Endothelial cell of umbilical vein (primary cell): ENCODE results near the gene COPE. TPM values are rescaled to one million over a fixed set of nuclear protein-coding genes. Genes with fewer than 3 reads are reported as not detected.

ENCODE experiments used
- BruUV-seq: library from RNA; stranded (reverse); fragments of 400-500 nt; replicated peaks from 2 replicates; lab custom pipeline; 2021; lab: Mats Ljungman, UMichigan
- CTCF ChIA-PET: fragments of 300-600, 350-600 bp; sonication (Branson Sonifier 250); formaldehyde crosslinking; loops from one replicate; lab custom pipeline; 2021; ENCODE audit warnings: antibody characterized with exemption, inconsistent platforms; lab: Charles Lee
- POLR2A ChIA-PET: fragments of 300-600, 350-600 bp; sonication (Branson Sonifier 250); formaldehyde crosslinking; loops from one replicate; lab custom pipeline; 2021; ENCODE audit warnings: antibody characterized with exemption, inconsistent platforms; lab: Charles Lee
- DNase-seq: peaks from one replicate; pipeline ENCODE4 v3.0.0-alpha.2; 2011; ENCODE audit warnings: low read depth, low spot score
- FAIRE-seq: peaks from 2 replicates; lab custom pipeline; 2011; peaks lifted over from hg19 to GRCh38; lab: Jason Lieb, UNC
- H2AFZ ChIP-seq: 2 replicates; pipeline ENCODE4 v1.6.0; 2012; ENCODE audit warnings: low read depth, low read length, control low read depth, inconsistent platforms
- H3K27ac ChIP-seq: 2 replicates; pipeline ENCODE4 v1.5.1; 2011; ENCODE audit warnings: low read depth, mild to moderate bottlenecking, control low read depth, low read length, moderate library complexity; ENCODE audit not compliant: insufficient read depth
- H3K27me3 ChIP-seq, 2 experiments: 2 replicates each; pipeline versions ENCODE4 v1.6.0 to v1.6.1; 2011; ENCODE audit warnings: low read length in 2 of 2, mixed read lengths in 1 of 2; ENCODE audit not compliant: control insufficient read depth in 2 of 2, insufficient read depth in 2 of 2
- H3K36me3 ChIP-seq, 2 experiments: 2 replicates in 1 of 2; 3 replicates in 1 of 2; pipeline ENCODE4 v1.5.1; 2011; ENCODE audit warnings: low read length in 2 of 2, mild to moderate bottlenecking in 1 of 2, moderate library complexity in 1 of 2; ENCODE audit not compliant: control insufficient read depth in 2 of 2, insufficient read depth in 2 of 2; ENCODE audit errors: extremely low read depth in 1 of 2
- H3K4me1 ChIP-seq: 3 replicates; pipeline ENCODE4 v1.5.1; 2011; ENCODE audit warnings: mild to moderate bottlenecking, low read length; ENCODE audit not compliant: control insufficient read depth, insufficient read depth; ENCODE audit errors: extremely low read depth
- H3K4me2 ChIP-seq: 2 replicates; pipeline ENCODE4 v1.6.1; 2011; ENCODE audit warnings: low read length, control low read depth, mixed read lengths; ENCODE audit not compliant: insufficient read depth
- H3K4me3 ChIP-seq, 3 experiments: fragments of 200-600 bp in 1 of 3; sonication (generic), shearing (Covaris generic) in 1 of 3; replicated peaks in 1 of 3; 2 replicates each; pipeline ENCODE4 v1.5.1; 2011 to 2016; ENCODE audit warnings: control low read depth in 3 of 3, low read length in 3 of 3, mild to moderate bottlenecking in 2 of 3, inconsistent platforms in 1 of 3, low read depth in 1 of 3, moderate library complexity in 1 of 3; ENCODE audit not compliant: insufficient read depth in 1 of 3
- H3K79me2 ChIP-seq: 2 replicates; pipeline ENCODE4 v1.6.0; 2012; ENCODE audit warnings: low read length, inconsistent platforms; ENCODE audit not compliant: control insufficient read depth, insufficient read depth
- H3K9ac ChIP-seq: replicated peaks from 2 replicates; pipeline ENCODE3; 2011; ENCODE audit warnings: low read length, control low read depth; ENCODE audit not compliant: insufficient read depth; ENCODE audit errors: extremely low read depth
- H3K9me1 ChIP-seq: replicated peaks from 3 replicates; pipeline ENCODE4 v1.6.0; 2011; ENCODE audit warnings: mild to moderate bottlenecking, low read length; ENCODE audit not compliant: control insufficient read depth, insufficient read depth; ENCODE audit errors: extremely low read depth
- H3K9me3 ChIP-seq: replicated peaks from 2 replicates; pipeline ENCODE4 v1.5.1; 2012; ENCODE audit warnings: low read length, inconsistent platforms; ENCODE audit not compliant: control insufficient read depth, insufficient read depth
- H4K20me1 ChIP-seq: replicated peaks from 2 replicates; pipeline ENCODE3; 2011; ENCODE audit warnings: mild to moderate bottlenecking, low read length; ENCODE audit not compliant: control insufficient read depth, insufficient read depth; ENCODE audit errors: extremely low read depth
- EZH2 ChIP-seq: IDR thresholded peaks from 2 replicates; pipeline ENCODE4 v1.6.1; 2012; ENCODE audit warnings: borderline replicate concordance, low read depth, mild to moderate bottlenecking, moderate library complexity, low read length, inconsistent platforms; ENCODE audit not compliant: severe bottlenecking
- FOS ChIP-seq: IDR thresholded peaks from 2 replicates; pipeline ENCODE4 v1.6.1; 2011; ENCODE audit warnings: mild to moderate bottlenecking, low read length, moderate library complexity, borderline replicate concordance; ENCODE audit not compliant: insufficient read depth
- GATA2 ChIP-seq: IDR thresholded peaks from 2 replicates; pipeline ENCODE4 v1.7.0; 2011; ENCODE audit warnings: low read depth, mild to moderate bottlenecking, moderate library complexity, mixed read lengths, low read length; ENCODE audit not compliant: insufficient read length, insufficient read depth
- JUN ChIP-seq: IDR thresholded peaks from 2 replicates; pipeline ENCODE4 v1.6.1; 2011; ENCODE audit warnings: borderline replicate concordance, low read depth; ENCODE audit not compliant: insufficient read length, insufficient read depth
- MAX ChIP-seq: IDR thresholded peaks from 2 replicates; pipeline ENCODE4 v1.6.1; 2011; ENCODE audit not compliant: insufficient read depth, insufficient read length
- MYC ChIP-seq: IDR thresholded peaks from one replicate; pipeline ENCODE4 v1.6.1; 2011; ENCODE audit warnings: mild to moderate bottlenecking, low read depth, low read length
- POLR2A ChIP-seq: IDR thresholded peaks from 2 replicates; pipeline ENCODE4 v1.6.1; 2012; ENCODE audit warnings: low read depth, mild to moderate bottlenecking, control low read depth, low read length
- POLR2AphosphoS5 ChIP-seq: IDR thresholded peaks from 2 replicates; pipeline ENCODE4 v1.6.1; 2012; ENCODE audit warnings: low read depth, mild to moderate bottlenecking, control low read depth, low read length, moderate library complexity; ENCODE audit not compliant: insufficient read depth
- dilution Hi-C: fragments of 300-500 bp; cut with MboI; formaldehyde crosslinking; loops from one replicate; pipeline ENCODE4 v1.15.0; 2019; ENCODE audit warnings: low sequenced_read_pairs; ENCODE audit not compliant: extremely low pct_ligation_motif_present
- intact Hi-C: fragments of 100-400 bp; cut with micrococcal nuclease; formaldehyde crosslinking; loops from one replicate; pipeline ENCODE4 v1.10.0; 2022
- polyA plus RNA-seq, 4 experiments: library from polyadenylated mRNA; depleted of rRNA in 3 of 4; stranded (reverse) in 3 of 4; unstranded in 1 of 4; fragments of >200 nt; gene quantifications; 2 replicates each; pipeline versions ENCODE4 v1.2.1 to v1.2.3, GENCODE V29; 2011 to 2012; ENCODE audit warnings: missing spikeins in 1 of 4
- total RNA-seq: library from RNA; stranded (reverse); gene quantifications from 2 replicates; pipeline ENCODE4 v1.2.3, GENCODE V29; 2021
- TF ChIP-seq, protein P1 (sequence below), 2 donors: IDR thresholded peaks; 1 replicate in 1 of 2; 2 replicates in 1 of 2; pipeline ENCODE4 v1.5.1; 2011; ENCODE audit warnings: low read length in 2 of 2, mild to moderate bottlenecking in 2 of 2, moderate library complexity in 2 of 2, control low read depth in 1 of 2, inconsistent platforms in 1 of 2, low read depth in 1 of 2; ENCODE audit not compliant: insufficient read depth in 1 of 2; ENCODE audit errors: extremely low read depth in 1 of 2

COPE gene
- total and polyA plus RNA-seq, 2 donors (not counting 3 experiments of a cell fraction or from before 2014, with no cell fraction given) = 252 to 407 TPM

DNA sequence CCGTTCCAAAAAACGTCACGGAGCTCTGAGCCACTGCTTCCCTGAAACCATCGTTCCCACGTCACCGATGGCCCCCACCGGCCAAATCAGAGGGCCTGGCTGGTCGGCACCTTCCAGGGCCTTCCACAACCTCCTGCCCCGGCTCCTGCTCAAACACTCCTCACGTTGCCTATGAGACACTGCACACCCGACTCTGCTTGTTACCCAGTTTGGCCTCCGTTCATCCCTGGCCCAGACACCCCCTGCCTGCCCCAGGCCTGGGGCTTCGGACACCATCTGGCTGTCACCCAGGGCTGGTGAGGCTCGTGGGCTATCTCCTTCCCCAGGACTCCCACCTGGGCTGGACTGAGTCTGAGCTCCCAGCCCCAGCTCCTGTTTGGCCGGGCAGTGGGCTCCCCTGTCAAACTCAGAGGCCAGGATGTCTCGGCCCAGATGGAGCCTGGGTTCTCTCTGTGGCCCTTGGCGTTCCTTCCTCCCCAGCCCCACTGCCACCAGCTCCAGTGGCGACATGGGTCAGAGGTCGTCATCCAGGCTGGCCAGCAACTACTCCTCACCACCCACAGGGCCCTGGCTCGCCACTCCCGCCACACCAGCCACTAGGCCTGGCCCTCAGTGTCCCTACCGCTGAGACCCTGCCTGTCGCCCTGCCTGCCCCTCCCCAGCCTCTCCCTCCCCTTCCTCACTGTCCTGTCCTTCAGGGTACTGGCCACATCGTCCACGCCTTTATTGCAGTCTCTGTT lies 41.0 kb downstream of the COPE start:
- Histone ChIP-seq H3K9ac (no peak overlapping the region), H3K4me2 (no peak overlapping the region), H3K9me1 (no peaks in the 10 kb centered on the region), H3K27ac (no peak overlapping the region), H3K79me2 (no peaks in the 10 kb centered on the region), H3K36me3 (no peaks in the 10 kb centered on the region), H2AFZ (no peak overlapping the region), H3K27me3 (no peaks in the 10 kb centered on the region), H3K4me3 (no peak overlapping the region), H3K4me1 (no peaks in the 10 kb centered on the region), H4K20me1 (no peaks in the 10 kb centered on the region), H3K9me3 (no peaks in the 10 kb centered on the region)
- CTCF ChIA-PET = no interaction called here
- dilution Hi-C loops (no loop called here), intact Hi-C loops (no loop called here)
- POLR2A ChIA-PET = no interaction called here
- DNase-seq (no peak), FAIRE-seq (no peak)
- no TSS peak for BruUV-seq
- no peak for TF ChIP-seq MYC
- no peak for TF ChIP-seq GATA2
- TF ChIP-seq FOS = no peak
- no peak for TF ChIP-seq JUN
- TF ChIP-seq, protein P1, sequence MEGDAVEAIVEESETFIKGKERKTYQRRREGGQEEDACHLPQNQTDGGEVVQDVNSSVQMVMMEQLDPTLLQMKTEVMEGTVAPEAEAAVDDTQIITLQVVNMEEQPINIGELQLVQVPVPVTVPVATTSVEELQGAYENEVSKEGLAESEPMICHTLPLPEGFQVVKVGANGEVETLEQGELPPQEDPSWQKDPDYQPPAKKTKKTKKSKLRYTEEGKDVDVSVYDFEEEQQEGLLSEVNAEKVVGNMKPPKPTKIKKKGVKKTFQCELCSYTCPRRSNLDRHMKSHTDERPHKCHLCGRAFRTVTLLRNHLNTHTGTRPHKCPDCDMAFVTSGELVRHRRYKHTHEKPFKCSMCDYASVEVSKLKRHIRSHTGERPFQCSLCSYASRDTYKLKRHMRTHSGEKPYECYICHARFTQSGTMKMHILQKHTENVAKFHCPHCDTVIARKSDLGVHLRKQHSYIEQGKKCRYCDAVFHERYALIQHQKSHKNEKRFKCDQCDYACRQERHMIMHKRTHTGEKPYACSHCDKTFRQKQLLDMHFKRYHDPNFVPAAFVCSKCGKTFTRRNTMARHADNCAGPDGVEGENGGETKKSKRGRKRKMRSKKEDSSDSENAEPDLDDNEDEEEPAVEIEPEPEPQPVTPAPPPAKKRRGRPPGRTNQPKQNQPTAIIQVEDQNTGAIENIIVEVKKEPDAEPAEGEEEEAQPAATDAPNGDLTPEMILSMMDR (IDR thresholded peaks at IDR 0.05; ENCODE audit: extremely low read depth in 1 of 2, insufficient read depth in 1 of 2, low read depth in 1 of 2, low read length in 2 of 2) = no peak
- TF ChIP-seq EZH2 = no peak
- no peak for TF ChIP-seq MAX
- TF ChIP-seq POLR2A = no peak
- TF ChIP-seq POLR2AphosphoS5 = no peak
